ENCODE results near the gene WDR88. TPM values are rescaled to one million over a fixed set of nuclear protein-coding genes. Genes with fewer than 3 reads are reported as not detected.

The WDR88 gene
- total and polyA plus RNA-seq, 2 donors (not counting 1 experiment from before 2014, with no cell fraction given) = 0.47 TPM; not detected in 1

GRCh38 chr19:33086955-33087354 is 45.0 kb upstream of the WDR88 start:
- WGBS (ENCODE audit: insufficient coverage) = no CpG with 5 or more reads among the region's 1 CpG

DNA sequence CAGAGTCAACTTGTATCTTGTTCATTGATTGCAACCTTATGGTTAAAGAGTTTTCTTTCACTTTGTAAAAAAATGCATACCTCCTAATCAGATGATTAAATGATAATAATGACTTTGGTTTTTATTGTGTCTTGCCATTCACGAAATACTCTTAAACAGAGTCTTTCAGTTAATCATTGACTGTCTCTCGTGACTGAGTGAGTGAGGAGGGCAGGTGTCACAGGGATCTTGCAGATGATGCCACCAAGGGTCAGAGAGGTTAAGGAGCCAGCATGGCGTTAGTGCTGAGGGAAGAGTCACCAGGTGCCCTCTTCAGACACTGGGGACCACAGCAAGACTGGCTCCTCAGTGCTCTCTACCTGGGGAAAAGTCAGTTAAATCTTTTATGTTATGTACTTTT is 42.9 kb upstream of the WDR88 start:
- Histone ChIP-seq H3K9ac (ENCODE audit: low read length) (no peak overlapping the region), H3K27ac (ENCODE audit: low read length in 2 of 2) (no peak overlapping the region), H3K4me2 (replicated peaks; ENCODE audit: low read depth, low read length, poor library complexity, severe bottlenecking) (no peak overlapping the region), H3K79me2 (ENCODE audit: control insufficient read depth, insufficient read depth, low read length) (peaks cover 3% of the 10 kb centered on the region), H3K4me1 (ENCODE audit: control insufficient read depth in 2 of 2, insufficient read depth in 2 of 2, low read length in 2 of 2) (no peaks in the 10 kb centered on the region), H2AFZ (ENCODE audit: insufficient read depth, low read depth, low read length, poor library complexity, severe bottlenecking) (no peak overlapping the region), H4K20me1 (ENCODE audit: control insufficient read depth, insufficient read depth, low read length, poor library complexity, severe bottlenecking) (no peaks in the 10 kb centered on the region), H3K36me3 (replicated peaks in 1 of 2; ENCODE audit: control extremely low read depth in 1 of 2, control insufficient read depth in 1 of 2, extremely low read depth in 1 of 2, insufficient read depth in 2 of 2, low read length in 1 of 2) (peaks cover 15 to 47% of the 10 kb centered on the region in 2 experiments), H3K27me3 (replicated peaks in 1 of 4; ENCODE audit: control extremely low read depth in 1 of 4, control insufficient read depth in 3 of 4, insufficient read depth in 4 of 4, low read length in 3 of 4) (no peaks in the 10 kb centered on the region), H3K9me3 (ENCODE audit: control extremely low read depth in 1 of 3, control insufficient read depth in 2 of 3, insufficient read depth in 1 of 3, low read length in 2 of 3) (no peaks in the 10 kb centered on the region), H3K4me3 (ENCODE audit: control extremely low read depth in 1 of 5, extremely low read depth in 1 of 5, insufficient read depth in 1 of 5, low read depth in 2 of 5, low read length in 4 of 5) (no peak overlapping the region)
- POLR2A ChIA-PET = no interaction called here
- no peaks in the 10 kb centered on the region for H3K4me1 Mint-ChIP-seq
- ATAC-seq (ENCODE audit: low read depth) (no peak), DNase-seq (no peak)
- no peak for TF ChIP-seq EZH2 (IDR thresholded peaks at IDR 0.05; ENCODE audit: borderline replicate concordance, insufficient read depth, low read depth, low read length, poor library complexity, severe bottlenecking)
- TF ChIP-seq, protein P1, sequence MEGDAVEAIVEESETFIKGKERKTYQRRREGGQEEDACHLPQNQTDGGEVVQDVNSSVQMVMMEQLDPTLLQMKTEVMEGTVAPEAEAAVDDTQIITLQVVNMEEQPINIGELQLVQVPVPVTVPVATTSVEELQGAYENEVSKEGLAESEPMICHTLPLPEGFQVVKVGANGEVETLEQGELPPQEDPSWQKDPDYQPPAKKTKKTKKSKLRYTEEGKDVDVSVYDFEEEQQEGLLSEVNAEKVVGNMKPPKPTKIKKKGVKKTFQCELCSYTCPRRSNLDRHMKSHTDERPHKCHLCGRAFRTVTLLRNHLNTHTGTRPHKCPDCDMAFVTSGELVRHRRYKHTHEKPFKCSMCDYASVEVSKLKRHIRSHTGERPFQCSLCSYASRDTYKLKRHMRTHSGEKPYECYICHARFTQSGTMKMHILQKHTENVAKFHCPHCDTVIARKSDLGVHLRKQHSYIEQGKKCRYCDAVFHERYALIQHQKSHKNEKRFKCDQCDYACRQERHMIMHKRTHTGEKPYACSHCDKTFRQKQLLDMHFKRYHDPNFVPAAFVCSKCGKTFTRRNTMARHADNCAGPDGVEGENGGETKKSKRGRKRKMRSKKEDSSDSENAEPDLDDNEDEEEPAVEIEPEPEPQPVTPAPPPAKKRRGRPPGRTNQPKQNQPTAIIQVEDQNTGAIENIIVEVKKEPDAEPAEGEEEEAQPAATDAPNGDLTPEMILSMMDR (IDR thresholded peaks at IDR 0.05) = no peak
- intact Hi-C loops (cut with micrococcal nuclease) = loop anchor here (10.0 kb wide), 1 partner anchor 414 kb away; the partner anchor contains the start of genes ANKRD27 and RGS9BP
- H3K27ac Mint-ChIP-seq = no peak overlapping the region
- no peaks in the 10 kb centered on the region for H3K9me3 Mint-ChIP-seq (ENCODE audit: insufficient read depth)
- WGBS (ENCODE audit: insufficient coverage) = 95% methylated on average over 2 of the region's 3 CpGs
- H3K4me3 Mint-ChIP-seq = no peak overlapping the region
- CTCF ChIA-PET = no interaction called here
- H3K27me3 Mint-ChIP-seq = no peaks in the 10 kb centered on the region

More at GRCh38 chr19:33086955-33087354, 45.0 kb upstream of the WDR88 start:
- Mint-ChIP-seq H3K4me3 (no peak overlapping the region), H3K9me3 (ENCODE audit: insufficient read depth) (no peaks in the 10 kb centered on the region), H3K27me3 (no peaks in the 10 kb centered on the region), H3K27ac (no peak overlapping the region), H3K4me1 (peaks cover 4% of the 10 kb centered on the region)
- no peak for DNase-seq
- ATAC-seq (ENCODE audit: low read depth) = no peak
- Histone ChIP-seq H3K27ac (ENCODE audit: low read length in 2 of 2) (no peak overlapping the region), H3K4me2 (replicated peaks; ENCODE audit: low read depth, low read length, poor library complexity, severe bottlenecking) (no peak overlapping the region), H3K9me3 (ENCODE audit: control extremely low read depth in 1 of 3, control insufficient read depth in 2 of 3, insufficient read depth in 1 of 3, low read length in 2 of 3) (no peaks in the 10 kb centered on the region), H4K20me1 (ENCODE audit: control insufficient read depth, insufficient read depth, low read length, poor library complexity, severe bottlenecking) (no peaks in the 10 kb centered on the region), H3K4me3 (ENCODE audit: control extremely low read depth in 1 of 5, extremely low read depth in 1 of 5, insufficient read depth in 1 of 5, low read depth in 2 of 5, low read length in 4 of 5) (no peak overlapping the region), H2AFZ (ENCODE audit: insufficient read depth, low read depth, low read length, poor library complexity, severe bottlenecking) (no peak overlapping the region), H3K27me3 (replicated peaks in 1 of 4; ENCODE audit: control extremely low read depth in 1 of 4, control insufficient read depth in 3 of 4, insufficient read depth in 4 of 4, low read length in 3 of 4) (no peaks in the 10 kb centered on the region), H3K4me1 (ENCODE audit: control insufficient read depth in 2 of 2, insufficient read depth in 2 of 2, low read length in 2 of 2) (peaks cover 4 to 7% of the 10 kb centered on the region in 2 donors), H3K36me3 (replicated peaks in 1 of 2; ENCODE audit: control extremely low read depth in 1 of 2, control insufficient read depth in 1 of 2, extremely low read depth in 1 of 2, insufficient read depth in 2 of 2, low read length in 1 of 2) (peaks cover 12 to 33% of the 10 kb centered on the region in 2 experiments), H3K79me2 (ENCODE audit: control insufficient read depth, insufficient read depth, low read length) (peaks cover 12% of the 10 kb centered on the region), H3K9ac (ENCODE audit: low read length) (no peak overlapping the region)
- POLR2A ChIA-PET = no interaction called here
- CTCF ChIA-PET = interaction anchor here (0.7 kb wide), 1 partner anchor 9 kb away, joined by 5 read pairs; no protein-coding TSS in a partner anchor
- TF ChIP-seq EZH2 (IDR thresholded peaks at IDR 0.05; ENCODE audit: borderline replicate concordance, insufficient read depth, low read depth, low read length, poor library complexity, severe bottlenecking) = no peak
- TF ChIP-seq, protein P1 (IDR thresholded peaks at IDR 0.05) = no peak
- intact Hi-C loops (cut with micrococcal nuclease) = loop anchor here (10.0 kb wide), 1 partner anchor 412 kb away; the partner anchor contains the start of genes ANKRD27 and RGS9BP
